Choroid plexus epithelial cell (primary cell): ENCODE results near the gene MRPL43.

Experiments used
- DNase-seq: peaks from one replicate; pipeline ENCODE4 v3.0.0-alpha.2; 2010; ENCODE audit warnings: low read depth
- H3K4me3 ChIP-seq: 2 replicates; pipeline ENCODE4 v1.5.1; 2011; ENCODE audit warnings: low read depth, mild to moderate bottlenecking, control low read depth, low read length, moderate library complexity
- TF ChIP-seq, protein P1 (sequence below): conservative IDR thresholded peaks from 2 replicates; pipeline ENCODE4 v1.5.1; 2011; ENCODE audit warnings: low read depth, mild to moderate bottlenecking, control low read depth, inconsistent platforms, low read length, moderate library complexity

The MRPL43 gene

DNA sequence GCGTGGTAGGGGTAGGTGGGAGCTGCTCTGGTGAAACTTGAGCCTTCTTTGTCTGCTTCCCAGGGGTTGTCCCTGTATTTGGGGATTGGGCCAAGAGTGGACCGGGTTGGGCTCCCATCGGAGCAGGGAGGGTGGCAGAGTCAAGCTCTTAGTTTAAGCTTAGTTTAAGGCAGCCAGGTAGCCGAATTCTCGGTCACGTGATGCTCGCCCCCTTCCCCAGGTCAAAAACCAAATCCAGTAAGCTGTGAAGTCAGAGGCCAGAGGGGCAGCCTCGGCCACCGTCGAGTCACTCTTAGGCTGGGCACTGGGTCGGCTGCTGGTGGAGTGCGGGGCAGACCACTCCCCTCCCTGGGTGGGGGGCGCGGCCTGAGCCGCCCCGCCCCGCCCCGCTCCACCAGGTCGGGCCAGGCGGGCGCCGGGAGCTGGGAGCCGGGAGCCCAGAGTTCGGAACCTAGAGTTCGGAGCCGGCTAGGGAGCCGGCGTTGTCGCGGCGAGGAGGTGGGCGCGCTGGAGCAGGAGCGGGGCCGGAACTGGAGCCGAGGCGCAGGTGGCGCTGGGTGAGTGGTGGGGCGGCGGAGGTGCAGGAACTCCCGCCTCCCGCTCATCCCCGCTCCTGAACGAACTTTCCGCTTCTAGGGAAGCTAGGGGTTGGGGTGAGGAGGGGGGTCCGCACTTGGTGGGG, 9.5 kb upstream of the MRPL43 start:
- peak overlapping the region; percentile 83 for H3K4me3 ChIP-seq
- DNase-seq: no peak

GRCh38 chr10:100995181-100995580, 7.9 kb upstream of the MRPL43 start:
- TF ChIP-seq, protein P1, sequence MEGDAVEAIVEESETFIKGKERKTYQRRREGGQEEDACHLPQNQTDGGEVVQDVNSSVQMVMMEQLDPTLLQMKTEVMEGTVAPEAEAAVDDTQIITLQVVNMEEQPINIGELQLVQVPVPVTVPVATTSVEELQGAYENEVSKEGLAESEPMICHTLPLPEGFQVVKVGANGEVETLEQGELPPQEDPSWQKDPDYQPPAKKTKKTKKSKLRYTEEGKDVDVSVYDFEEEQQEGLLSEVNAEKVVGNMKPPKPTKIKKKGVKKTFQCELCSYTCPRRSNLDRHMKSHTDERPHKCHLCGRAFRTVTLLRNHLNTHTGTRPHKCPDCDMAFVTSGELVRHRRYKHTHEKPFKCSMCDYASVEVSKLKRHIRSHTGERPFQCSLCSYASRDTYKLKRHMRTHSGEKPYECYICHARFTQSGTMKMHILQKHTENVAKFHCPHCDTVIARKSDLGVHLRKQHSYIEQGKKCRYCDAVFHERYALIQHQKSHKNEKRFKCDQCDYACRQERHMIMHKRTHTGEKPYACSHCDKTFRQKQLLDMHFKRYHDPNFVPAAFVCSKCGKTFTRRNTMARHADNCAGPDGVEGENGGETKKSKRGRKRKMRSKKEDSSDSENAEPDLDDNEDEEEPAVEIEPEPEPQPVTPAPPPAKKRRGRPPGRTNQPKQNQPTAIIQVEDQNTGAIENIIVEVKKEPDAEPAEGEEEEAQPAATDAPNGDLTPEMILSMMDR: no peak
- DNase-seq: no peak
- H3K4me3 ChIP-seq: no peak overlapping the region

More for the DNA sequence above, 9.5 kb upstream of the MRPL43 start:
- TF ChIP-seq, protein P1: no peak

GRCh38 chr10:100993986-100994708, 6.8 kb upstream of the MRPL43 start:
- H3K4me3 ChIP-seq: no peak overlapping the region
- peak; percentile 58 for DNase-seq
- TF ChIP-seq, protein P1: peak; percentile 78

DNA sequence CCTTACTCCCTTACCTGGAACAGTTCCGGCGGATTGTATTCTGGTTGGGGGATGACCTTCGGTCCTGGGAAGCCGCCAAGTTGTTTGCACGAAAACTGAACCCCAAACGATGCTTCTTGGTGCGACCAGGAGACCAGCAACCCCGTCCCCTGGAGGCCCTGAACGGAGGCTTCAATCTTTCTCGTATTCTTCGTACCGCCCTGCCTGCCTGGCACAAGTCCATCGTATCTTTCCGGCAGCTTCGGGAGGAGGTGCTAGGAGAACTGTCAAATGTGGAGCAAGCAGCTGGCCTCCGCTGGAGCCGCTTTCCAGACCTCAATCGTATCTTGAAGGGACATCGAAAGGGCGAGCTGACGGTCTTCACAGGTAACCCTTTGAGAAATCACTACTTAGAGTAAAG, 1.8 kb upstream of the MRPL43 start:
- TF ChIP-seq, protein P1: no peak
- H3K4me3 ChIP-seq: no peak overlapping the region
- no peak for DNase-seq

- peak overlapping the region; percentile 100 for H3K4me3 ChIP-seq
- DNase-seq: no peak
- TF ChIP-seq, protein P1: no peak
Measured at GRCh38 chr10:100988166-100988565, 869 bp upstream of the MRPL43 start.

DNA sequence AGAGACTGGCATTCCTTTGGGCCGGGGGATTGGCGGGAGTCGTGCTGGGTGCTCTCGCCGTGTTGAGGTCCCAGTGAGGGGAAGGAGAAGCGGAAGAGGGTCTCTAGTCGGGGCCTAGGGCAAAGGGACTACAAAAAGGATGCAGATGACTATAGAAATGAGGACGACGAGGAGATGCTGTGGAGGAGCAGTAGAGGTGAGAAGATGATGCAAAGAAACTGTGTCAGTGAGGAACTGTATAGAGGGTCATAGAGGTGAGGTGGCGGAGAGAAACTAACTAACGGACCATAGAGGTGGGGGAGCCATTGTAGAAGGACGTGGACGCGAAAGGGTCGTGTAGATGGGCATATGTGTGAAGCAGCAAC, 370 bp upstream of the MRPL43 start:
- TF ChIP-seq, protein P1: no peak
- peak overlapping the region; percentile 100 for H3K4me3 ChIP-seq

GRCh38 chr10:100986623-100986951, 710 bp downstream of the MRPL43 start:
- H3K4me3 ChIP-seq: peak overlapping the region; percentile 100
- DNase-seq: no peak
- TF ChIP-seq, protein P1: no peak

More for the DNA sequence above, 370 bp upstream of the MRPL43 start:
- DNase-seq: no peak
